GM13976 (cell line): ENCODE data around the gene CLTB.
"Not testable (repeated sequence)": the region's sequence is repeated elsewhere in the genome, so short reads cannot be mapped to it uniquely, and the experiment has no call there.

ENCODE experiments used
- DNase-seq: peaks from one replicate; pipeline ENCODE4 v3.0.0; 2012; ENCODE audit warnings: low spot score
- in situ Hi-C: fragments of 300-500 bp; cut with MboI; formaldehyde crosslinking; loops from one replicate; pipeline ENCODE4 v1.12.0; 2022; ENCODE audit warnings: low sequenced_read_pairs, mixed read lengths, inconsistent platforms; ENCODE audit not compliant: unreplicated experiment
- TF ChIP-seq, protein P1 (sequence below): IDR thresholded peaks from 2 replicates; pipeline ENCODE4 v1.5.1; 2012; ENCODE audit warnings: borderline replicate concordance, mild to moderate bottlenecking; ENCODE audit not compliant: insufficient read depth; ENCODE audit errors: extremely low read depth, missing control alignments, control extremely low read depth

CLTB gene

DNA sequence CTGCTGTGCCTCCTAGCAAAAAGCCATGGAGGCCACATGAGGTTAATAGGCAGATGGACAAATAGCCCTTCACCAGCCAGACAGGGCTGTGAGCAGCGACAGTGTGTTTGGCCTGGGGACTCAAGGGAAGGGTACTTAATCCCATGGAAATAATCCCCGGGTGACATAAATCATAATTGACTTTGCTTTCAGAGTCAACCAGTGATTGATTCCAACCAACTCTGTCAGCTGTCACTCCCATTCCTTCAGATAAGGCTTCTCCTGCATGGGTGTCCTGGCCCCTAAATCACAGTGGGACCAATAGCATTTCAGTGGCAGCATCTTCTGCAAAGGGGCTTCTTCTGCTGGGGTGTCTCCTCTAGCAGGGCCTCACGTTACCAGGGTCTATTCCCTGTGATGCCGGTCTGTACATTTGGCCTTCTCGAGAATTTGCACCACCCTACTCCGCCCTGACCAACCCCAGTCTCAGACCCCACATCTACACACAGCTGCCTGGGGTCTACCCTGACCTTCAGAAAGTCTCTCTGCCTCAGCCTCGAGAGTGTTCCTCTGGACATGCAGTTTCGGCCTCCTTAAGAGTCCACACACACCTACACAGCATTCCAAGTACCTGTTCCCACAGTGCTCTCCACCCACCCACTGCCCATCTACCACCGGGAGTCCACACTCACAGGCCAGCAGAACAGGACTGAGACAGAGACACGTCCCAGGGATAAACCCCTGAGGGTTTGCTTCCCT is 3.7 kb downstream of the CLTB start:
- DNase-seq = no peak
- in situ Hi-C loops = loop anchor here (25.0 kb wide), 1 partner anchor 175 kb away; no protein-coding TSS in a partner anchor
- TF ChIP-seq, protein P1, sequence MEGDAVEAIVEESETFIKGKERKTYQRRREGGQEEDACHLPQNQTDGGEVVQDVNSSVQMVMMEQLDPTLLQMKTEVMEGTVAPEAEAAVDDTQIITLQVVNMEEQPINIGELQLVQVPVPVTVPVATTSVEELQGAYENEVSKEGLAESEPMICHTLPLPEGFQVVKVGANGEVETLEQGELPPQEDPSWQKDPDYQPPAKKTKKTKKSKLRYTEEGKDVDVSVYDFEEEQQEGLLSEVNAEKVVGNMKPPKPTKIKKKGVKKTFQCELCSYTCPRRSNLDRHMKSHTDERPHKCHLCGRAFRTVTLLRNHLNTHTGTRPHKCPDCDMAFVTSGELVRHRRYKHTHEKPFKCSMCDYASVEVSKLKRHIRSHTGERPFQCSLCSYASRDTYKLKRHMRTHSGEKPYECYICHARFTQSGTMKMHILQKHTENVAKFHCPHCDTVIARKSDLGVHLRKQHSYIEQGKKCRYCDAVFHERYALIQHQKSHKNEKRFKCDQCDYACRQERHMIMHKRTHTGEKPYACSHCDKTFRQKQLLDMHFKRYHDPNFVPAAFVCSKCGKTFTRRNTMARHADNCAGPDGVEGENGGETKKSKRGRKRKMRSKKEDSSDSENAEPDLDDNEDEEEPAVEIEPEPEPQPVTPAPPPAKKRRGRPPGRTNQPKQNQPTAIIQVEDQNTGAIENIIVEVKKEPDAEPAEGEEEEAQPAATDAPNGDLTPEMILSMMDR = no peak

DNA sequence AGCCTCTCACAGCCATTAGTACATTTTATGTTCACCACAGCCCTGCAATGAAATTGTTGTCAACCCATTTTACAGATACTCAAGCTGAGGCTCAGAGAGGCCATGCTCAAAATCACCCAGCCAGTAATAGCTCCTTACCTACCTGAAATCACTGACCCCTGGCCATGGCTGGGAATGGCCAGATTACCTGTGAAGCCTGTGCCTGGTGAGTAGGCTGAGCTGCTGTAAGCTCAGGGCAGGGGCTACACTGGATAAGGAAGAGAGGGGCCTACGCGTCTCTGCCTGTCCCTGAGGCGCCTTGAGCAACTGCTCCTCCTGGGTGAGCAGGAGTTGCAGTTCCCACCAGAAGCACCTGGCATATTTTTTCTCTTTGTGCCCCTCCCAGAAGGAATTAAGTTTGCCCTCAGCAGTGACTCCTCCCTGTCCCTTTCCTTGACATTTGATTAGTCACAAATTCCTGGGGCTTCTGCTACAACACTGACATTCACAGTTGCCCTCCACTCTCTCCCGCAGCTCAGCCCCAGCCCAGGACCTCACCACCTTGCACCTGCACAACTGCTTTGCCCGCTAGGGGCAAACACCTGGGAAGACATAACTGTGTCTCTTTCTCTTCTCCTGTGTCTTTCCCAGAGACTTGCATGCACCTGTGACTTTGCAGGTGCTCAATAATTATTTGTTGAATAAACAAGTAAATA is 5.7 kb downstream of the CLTB start:
- TF ChIP-seq, protein P1 = no peak
- no peak for DNase-seq
- in situ Hi-C loops = loop anchor here (25.0 kb wide), 1 partner anchor 177 kb away; no protein-coding TSS in a partner anchor

DNA sequence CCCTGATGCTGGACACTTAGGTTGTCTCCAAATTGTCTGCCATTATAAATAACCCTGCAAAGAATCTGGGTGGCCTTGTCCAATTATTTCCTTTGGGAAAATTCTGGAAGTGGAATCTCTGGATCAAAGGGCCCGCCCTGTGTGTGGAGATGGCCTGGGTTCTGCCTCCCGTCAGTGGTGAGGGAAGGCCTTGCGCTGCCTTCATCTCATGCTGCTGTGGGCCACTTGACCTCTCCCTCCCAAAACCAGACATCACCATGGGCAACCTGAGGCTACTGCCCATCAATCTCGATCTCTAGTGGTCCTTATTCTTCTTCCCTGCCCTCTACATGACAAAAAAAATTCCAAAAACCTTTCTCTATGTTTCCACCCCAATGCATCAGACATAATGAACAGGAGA is 6.6 kb downstream of the CLTB start:
- in situ Hi-C loops = loop anchor here (25.0 kb wide), 1 partner anchor 178 kb away; no protein-coding TSS in a partner anchor
- TF ChIP-seq, protein P1 = no peak
- DNase-seq = no peak

DNA sequence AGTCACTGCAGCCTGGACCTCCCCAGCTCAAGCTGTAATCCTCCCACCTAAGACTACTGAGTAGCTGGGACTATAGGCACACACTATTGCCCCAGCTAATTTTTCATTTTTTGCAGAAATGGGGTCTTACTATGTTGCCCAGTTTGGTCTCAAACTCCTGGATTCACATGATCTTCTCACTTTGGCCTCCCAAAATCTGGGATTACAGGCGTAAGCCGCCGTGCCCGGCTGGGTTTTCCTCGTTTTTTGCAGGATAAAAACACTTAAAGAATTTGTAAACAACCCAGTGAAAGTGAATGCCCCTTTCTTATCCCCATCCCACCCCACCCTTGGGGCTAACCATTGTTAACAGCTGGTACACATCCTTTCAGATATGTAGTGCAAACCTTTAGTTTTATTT is 7.7 kb downstream of the CLTB start:
- DNase-seq = no peak
- in situ Hi-C loops = loop anchor here (25.0 kb wide), 1 partner anchor 179 kb away; no protein-coding TSS in a partner anchor
- TF ChIP-seq, protein P1 = no peak

DNA sequence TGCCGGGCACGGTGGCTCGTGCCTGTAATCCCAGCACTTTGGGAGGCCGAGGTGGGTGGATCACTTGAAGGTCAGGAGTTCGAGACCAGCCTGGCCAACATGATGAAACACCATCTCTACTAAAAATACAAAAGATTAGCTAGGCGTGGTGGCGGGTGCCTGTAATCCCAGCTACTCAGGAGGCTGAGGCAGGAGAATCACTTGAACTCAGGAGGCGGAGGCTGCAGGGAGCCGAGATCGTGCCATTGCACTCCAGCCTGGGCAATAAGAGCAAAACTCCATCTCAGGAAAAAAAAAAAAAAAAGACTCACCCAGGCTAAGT is 8.1 kb downstream of the CLTB start:
- in situ Hi-C loops = loop anchor here (25.0 kb wide), 1 partner anchor 179 kb away; no protein-coding TSS in a partner anchor
- DNase-seq = not testable (repeated sequence)

DNA sequence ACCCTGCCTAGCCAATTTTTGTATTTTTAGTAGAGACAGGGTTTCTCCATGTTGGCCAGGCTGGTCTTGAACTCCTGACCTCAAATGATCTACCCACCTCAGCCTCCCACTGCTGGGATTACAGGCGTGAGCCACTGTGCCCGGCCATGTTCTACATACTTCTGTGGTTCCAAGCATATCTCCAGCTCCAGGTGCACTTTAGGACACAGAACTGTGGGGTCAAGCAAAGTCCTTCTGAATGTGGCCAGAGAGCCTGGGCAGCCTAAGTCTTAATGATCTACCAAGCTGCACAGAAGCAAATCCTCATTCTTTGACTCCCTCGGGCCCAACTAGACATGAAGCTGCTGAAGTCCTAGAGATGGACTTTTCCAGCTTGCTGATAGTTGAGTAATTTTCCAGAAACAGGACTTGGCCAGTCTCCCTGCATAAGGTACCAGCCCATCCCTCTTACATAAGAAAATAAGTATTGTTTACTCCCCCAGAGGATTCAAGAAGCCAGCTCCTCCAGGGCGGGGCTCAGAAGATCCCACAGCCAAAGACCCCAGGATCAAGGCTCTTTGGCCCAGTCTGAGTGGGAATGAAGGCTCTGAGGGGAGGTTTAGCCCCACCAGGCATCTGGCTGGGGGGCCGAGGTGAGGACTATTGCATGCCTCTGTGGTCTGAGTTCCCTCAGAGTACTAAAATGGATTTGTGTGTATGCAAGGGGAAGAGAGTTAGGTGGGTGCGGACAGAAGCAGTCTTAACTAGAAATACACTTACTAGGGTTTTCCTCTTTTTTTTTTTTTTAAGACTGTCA is 8.7 kb downstream of the CLTB start:
- DNase-seq = no peak
- in situ Hi-C loops = loop anchor here (25.0 kb wide), 1 partner anchor 180 kb away; no protein-coding TSS in a partner anchor
- TF ChIP-seq, protein P1 = no peak

DNA sequence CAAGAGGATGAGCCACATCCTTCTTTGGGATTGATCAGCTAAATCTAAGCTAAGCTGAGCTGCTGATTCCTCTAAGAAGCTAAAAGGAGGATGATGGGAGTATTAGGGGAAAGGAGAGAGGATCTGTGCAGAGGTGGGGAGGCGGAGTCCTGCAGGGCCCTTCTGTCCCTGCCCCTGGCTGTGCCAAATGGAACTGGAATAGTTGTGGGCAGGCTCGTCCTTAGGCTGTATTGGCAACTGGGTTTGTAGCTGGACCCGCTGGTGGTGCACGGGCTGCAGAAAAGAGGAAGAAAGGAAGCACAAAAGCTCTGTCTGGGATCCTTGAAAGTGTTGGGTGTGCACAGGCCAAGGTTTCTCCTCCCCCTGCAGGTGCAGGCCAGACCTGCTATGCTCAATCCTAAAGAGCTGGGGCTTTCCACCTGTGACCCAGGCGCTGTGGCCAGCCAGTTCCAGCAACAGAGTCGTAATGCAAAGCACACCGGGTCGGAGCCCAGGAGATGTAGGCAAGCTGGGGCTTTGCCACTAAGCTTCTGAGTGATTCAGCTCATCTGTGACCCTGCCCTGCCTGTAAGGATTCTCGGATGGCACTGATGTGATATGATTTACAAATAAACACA is 9.8 kb downstream of the CLTB start:
- TF ChIP-seq, protein P1 = no peak
- in situ Hi-C loops = loop anchor here (25.0 kb wide), 1 partner anchor 181 kb away; no protein-coding TSS in a partner anchor
- DNase-seq = no peak
